HEK293 (cell line): ENCODE measurements around the gene EPN1.

Experiments used
- HOXC10 ChIP-seq: sonication (generic); formaldehyde crosslinking; IDR thresholded peaks from 2 replicates; pipeline ENCODE4 v1.8.1; 2023; ENCODE audit warnings: mild to moderate bottlenecking, missing genetic modification reagents
- IKZF3 ChIP-seq: fragments of 450-650 bp; IDR thresholded peaks from 2 replicates; pipeline ENCODE4 v1.5.0; 2018; ENCODE audit warnings: missing biosample characterization, mild to moderate bottlenecking, missing genetic modification characterization, moderate library complexity
- KLF16 ChIP-seq: fragments of 450-650 bp; formaldehyde crosslinking; IDR thresholded peaks from 2 replicates; pipeline ENCODE4 v1.5.1; 2017; ENCODE audit warnings: missing biosample characterization, missing genetic modification characterization
- KLF8 ChIP-seq: fragments of 450-650 bp; formaldehyde crosslinking; IDR thresholded peaks from 2 replicates; pipeline ENCODE4 v1.5.1; 2016; ENCODE audit warnings: missing biosample characterization, missing genetic modification characterization
- SALL2 ChIP-seq: fragments of 450-650 bp; formaldehyde crosslinking; IDR thresholded peaks from 2 replicates; pipeline ENCODE4 v1.5.0; 2017; ENCODE audit warnings: missing biosample characterization, mild to moderate bottlenecking, missing genetic modification characterization, borderline replicate concordance
- SCRT2 ChIP-seq: fragments of 450-650 bp; formaldehyde crosslinking; IDR thresholded peaks from 2 replicates; pipeline ENCODE4 v1.5.1; 2016; ENCODE audit warnings: missing biosample characterization, missing genetic modification characterization
- ZBTB20 ChIP-seq: fragments of 450-650 bp; formaldehyde crosslinking; IDR thresholded peaks from 2 replicates; pipeline ENCODE4 v1.5.1; 2016; ENCODE audit warnings: missing biosample characterization, missing genetic modification characterization
- ZNF10 ChIP-seq: fragments of 450-650 bp; formaldehyde crosslinking; IDR thresholded peaks from 2 replicates; pipeline ENCODE4 v1.5.1; 2017; ENCODE audit warnings: missing biosample characterization, missing genetic modification characterization
- ZNF16 ChIP-seq: fragments of 450-650 bp; formaldehyde crosslinking; IDR thresholded peaks from 2 replicates; pipeline ENCODE4 v1.5.1; 2016; ENCODE audit warnings: low read depth, missing biosample characterization, missing genetic modification characterization
- ZNF239 ChIP-seq: fragments of 450-650 bp; formaldehyde crosslinking; IDR thresholded peaks from 2 replicates; pipeline ENCODE4 v1.5.1; 2016; ENCODE audit warnings: missing biosample characterization, missing genetic modification characterization
- ZNF426 ChIP-seq: fragments of 450-650 bp; formaldehyde crosslinking; IDR thresholded peaks from 2 replicates; pipeline ENCODE4 v1.5.1; 2017; ENCODE audit warnings: missing biosample characterization, missing genetic modification characterization, mild to moderate bottlenecking, inconsistent platforms, moderate library complexity
- ZNF473 ChIP-seq: fragments of 450-650 bp; formaldehyde crosslinking; IDR thresholded peaks from 2 replicates; pipeline ENCODE4 v1.5.1; 2017; ENCODE audit warnings: missing biosample characterization, missing genetic modification characterization
- ZNF654 ChIP-seq: fragments of 450-650 bp; formaldehyde crosslinking; IDR thresholded peaks from 2 replicates; pipeline ENCODE4 v1.5.1; 2016; ENCODE audit warnings: low read depth, missing biosample characterization, missing genetic modification characterization
- ZNF660 ChIP-seq: fragments of 450-650 bp; IDR thresholded peaks from 2 replicates; pipeline ENCODE4 v1.5.1; 2018; ENCODE audit warnings: missing biosample characterization, mild to moderate bottlenecking, missing genetic modification characterization
- ZNF677 ChIP-seq: fragments of 450-650 bp; IDR thresholded peaks from 2 replicates; pipeline ENCODE4 v1.5.0; 2018; ENCODE audit warnings: missing biosample characterization, mild to moderate bottlenecking, missing genetic modification characterization, moderate library complexity
- ZNF707 ChIP-seq: fragments of 450-650 bp; formaldehyde crosslinking; IDR thresholded peaks from 2 replicates; pipeline ENCODE4 v1.5.1; 2016; ENCODE audit warnings: missing biosample characterization, missing genetic modification characterization
- ZNF76 ChIP-seq: fragments of 450-650 bp; formaldehyde crosslinking; IDR thresholded peaks from 2 replicates; pipeline ENCODE4; 2016; ENCODE audit warnings: low read depth, missing biosample characterization, missing genetic modification characterization, borderline replicate concordance
- TF ChIP-seq, protein P1 (sequence below): fragments of 450-650 bp; formaldehyde crosslinking; IDR thresholded peaks from 2 replicates; pipeline ENCODE4 v1.5.1; 2016; ENCODE audit warnings: missing biosample characterization, missing genetic modification characterization, low read depth
- TF ChIP-seq, protein P2 (sequence below): fragments of 450-650 bp; formaldehyde crosslinking; IDR thresholded peaks from 2 replicates; pipeline ENCODE4 v1.5.1; 2016; ENCODE audit warnings: missing biosample characterization, missing genetic modification characterization
- TF ChIP-seq, protein P3 (sequence below): fragments of 450-650 bp; IDR thresholded peaks from 2 replicates; pipeline ENCODE4 v1.5.1; 2018; ENCODE audit warnings: missing biosample characterization, missing genetic modification characterization
- TF ChIP-seq, protein P4 (sequence below): fragments of 450-650 bp; formaldehyde crosslinking; IDR thresholded peaks from 2 replicates; pipeline ENCODE4 v1.5.1; 2017; ENCODE audit warnings: missing biosample characterization, missing genetic modification characterization
- TF ChIP-seq, protein P5 (sequence below): fragments of 450-650 bp; formaldehyde crosslinking; IDR thresholded peaks from 2 replicates; pipeline ENCODE4 v1.5.1; 2017; ENCODE audit warnings: missing biosample characterization, missing genetic modification characterization
- TF ChIP-seq, protein P6 (sequence below): fragments of 450-650 bp; formaldehyde crosslinking; IDR thresholded peaks from 2 replicates; pipeline ENCODE4 v1.5.1; 2016; ENCODE audit warnings: missing biosample characterization, missing genetic modification characterization
- TF ChIP-seq, protein P7 (sequence below): fragments of 450-650 bp; formaldehyde crosslinking; IDR thresholded peaks from 2 replicates; pipeline ENCODE4 v1.5.1; 2016; ENCODE audit warnings: missing biosample characterization, missing genetic modification characterization, borderline replicate concordance

The EPN1 gene

DNA sequence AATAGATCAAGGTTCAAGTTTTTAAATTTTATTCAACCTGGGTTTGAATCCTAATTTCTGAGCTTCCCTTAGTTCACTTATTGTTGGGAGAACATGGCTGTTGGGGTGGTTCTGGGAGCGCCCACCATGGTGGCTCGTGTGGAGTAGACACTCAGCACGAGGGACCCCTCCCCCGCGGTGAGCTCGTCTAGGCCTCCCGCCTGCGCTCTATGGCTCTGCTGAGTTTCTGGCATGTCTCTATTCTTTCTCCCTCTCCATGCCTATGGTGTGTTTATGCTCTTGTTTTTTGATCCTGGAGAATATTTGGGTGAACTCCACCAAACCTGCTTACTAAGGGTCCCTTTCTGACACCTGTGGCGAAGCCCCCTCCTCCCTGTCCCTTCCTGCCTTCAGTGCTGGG is 1.6 kb upstream of the EPN1 start (continued):
- TF ChIP-seq, protein P1, sequence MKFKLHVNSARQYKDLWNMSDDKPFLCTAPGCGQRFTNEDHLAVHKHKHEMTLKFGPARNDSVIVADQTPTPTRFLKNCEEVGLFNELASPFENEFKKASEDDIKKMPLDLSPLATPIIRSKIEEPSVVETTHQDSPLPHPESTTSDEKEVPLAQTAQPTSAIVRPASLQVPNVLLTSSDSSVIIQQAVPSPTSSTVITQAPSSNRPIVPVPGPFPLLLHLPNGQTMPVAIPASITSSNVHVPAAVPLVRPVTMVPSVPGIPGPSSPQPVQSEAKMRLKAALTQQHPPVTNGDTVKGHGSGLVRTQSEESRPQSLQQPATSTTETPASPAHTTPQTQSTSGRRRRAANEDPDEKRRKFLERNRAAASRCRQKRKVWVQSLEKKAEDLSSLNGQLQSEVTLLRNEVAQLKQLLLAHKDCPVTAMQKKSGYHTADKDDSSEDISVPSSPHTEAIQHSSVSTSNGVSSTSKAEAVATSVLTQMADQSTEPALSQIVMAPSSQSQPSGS (tag by site-specific recombination) = no peak
- TF ChIP-seq KLF16 (no peak), ZNF76 (tag by site-specific recombination) (no peak), ZNF473 (tag by site-specific recombination) (no peak), ZNF677 (tag by site-specific recombination) (no peak), HOXC10 (CRISPR knock-in tag) (no peak), ZBTB20 (tag by site-specific recombination) (no peak), ZNF426 (tag by site-specific recombination) (no peak), KLF8 (peak; percentile 73; the same call in 1 of the 2 replicates), ZNF10 (tag by site-specific recombination) (no peak), SCRT2 (no peak), ZNF654 (tag by site-specific recombination) (no peak), SALL2 (tag by site-specific recombination) (no peak), ZNF707 (no peak), ZNF660 (no peak), ZNF16 (tag by site-specific recombination) (no peak), IKZF3 (tag by site-specific recombination) (no peak), ZNF239 (tag by site-specific recombination) (no peak)
- TF ChIP-seq, protein P2, sequence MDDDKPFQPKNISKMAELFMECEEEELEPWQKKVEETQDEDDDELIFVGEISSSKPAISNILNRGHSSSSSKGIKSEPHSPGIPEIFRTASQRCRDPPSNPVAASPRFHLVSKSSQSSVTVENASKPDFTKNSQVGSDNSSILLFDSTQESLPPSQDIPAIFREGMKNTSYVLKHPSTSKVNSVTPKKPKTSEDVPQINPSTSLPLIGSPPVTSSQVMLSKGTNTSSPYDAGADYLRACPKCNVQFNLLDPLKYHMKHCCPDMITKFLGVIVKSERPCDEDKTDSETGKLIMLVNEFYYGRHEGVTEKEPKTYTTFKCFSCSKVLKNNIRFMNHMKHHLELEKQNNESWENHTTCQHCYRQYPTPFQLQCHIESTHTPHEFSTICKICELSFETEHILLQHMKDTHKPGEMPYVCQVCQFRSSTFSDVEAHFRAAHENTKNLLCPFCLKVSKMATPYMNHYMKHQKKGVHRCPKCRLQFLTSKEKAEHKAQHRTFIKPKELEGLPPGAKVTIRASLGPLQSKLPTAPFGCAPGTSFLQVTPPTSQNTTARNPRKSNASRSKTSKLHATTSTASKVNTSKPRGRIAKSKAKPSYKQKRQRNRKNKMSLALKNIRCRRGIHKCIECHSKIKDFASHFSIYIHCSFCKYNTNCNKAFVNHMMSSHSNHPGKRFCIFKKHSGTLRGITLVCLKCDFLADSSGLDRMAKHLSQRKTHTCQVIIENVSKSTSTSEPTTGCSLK = no peak
- TF ChIP-seq, protein P3, sequence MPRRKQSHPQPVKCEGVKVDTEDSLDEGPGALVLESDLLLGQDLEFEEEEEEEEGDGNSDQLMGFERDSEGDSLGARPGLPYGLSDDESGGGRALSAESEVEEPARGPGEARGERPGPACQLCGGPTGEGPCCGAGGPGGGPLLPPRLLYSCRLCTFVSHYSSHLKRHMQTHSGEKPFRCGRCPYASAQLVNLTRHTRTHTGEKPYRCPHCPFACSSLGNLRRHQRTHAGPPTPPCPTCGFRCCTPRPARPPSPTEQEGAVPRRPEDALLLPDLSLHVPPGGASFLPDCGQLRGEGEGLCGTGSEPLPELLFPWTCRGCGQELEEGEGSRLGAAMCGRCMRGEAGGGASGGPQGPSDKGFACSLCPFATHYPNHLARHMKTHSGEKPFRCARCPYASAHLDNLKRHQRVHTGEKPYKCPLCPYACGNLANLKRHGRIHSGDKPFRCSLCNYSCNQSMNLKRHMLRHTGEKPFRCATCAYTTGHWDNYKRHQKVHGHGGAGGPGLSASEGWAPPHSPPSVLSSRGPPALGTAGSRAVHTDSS (tag by site-specific recombination) = no peak
- TF ChIP-seq, protein P4, sequence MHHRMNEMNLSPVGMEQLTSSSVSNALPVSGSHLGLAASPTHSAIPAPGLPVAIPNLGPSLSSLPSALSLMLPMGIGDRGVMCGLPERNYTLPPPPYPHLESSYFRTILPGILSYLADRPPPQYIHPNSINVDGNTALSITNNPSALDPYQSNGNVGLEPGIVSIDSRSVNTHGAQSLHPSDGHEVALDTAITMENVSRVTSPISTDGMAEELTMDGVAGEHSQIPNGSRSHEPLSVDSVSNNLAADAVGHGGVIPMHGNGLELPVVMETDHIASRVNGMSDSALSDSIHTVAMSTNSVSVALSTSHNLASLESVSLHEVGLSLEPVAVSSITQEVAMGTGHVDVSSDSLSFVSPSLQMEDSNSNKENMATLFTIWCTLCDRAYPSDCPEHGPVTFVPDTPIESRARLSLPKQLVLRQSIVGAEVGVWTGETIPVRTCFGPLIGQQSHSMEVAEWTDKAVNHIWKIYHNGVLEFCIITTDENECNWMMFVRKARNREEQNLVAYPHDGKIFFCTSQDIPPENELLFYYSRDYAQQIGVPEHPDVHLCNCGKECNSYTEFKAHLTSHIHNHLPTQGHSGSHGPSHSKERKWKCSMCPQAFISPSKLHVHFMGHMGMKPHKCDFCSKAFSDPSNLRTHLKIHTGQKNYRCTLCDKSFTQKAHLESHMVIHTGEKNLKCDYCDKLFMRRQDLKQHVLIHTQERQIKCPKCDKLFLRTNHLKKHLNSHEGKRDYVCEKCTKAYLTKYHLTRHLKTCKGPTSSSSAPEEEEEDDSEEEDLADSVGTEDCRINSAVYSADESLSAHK (tag by site-specific recombination) = no peak
- TF ChIP-seq, protein P5, sequence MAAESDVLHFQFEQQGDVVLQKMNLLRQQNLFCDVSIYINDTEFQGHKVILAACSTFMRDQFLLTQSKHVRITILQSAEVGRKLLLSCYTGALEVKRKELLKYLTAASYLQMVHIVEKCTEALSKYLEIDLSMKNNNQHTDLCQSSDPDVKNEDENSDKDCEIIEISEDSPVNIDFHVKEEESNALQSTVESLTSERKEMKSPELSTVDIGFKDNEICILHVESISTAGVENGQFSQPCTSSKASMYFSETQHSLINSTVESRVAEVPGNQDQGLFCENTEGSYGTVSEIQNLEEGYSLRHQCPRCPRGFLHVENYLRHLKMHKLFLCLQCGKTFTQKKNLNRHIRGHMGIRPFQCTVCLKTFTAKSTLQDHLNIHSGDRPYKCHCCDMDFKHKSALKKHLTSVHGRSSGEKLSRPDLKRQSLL = peak; percentile 62
- TF ChIP-seq, protein P6, sequence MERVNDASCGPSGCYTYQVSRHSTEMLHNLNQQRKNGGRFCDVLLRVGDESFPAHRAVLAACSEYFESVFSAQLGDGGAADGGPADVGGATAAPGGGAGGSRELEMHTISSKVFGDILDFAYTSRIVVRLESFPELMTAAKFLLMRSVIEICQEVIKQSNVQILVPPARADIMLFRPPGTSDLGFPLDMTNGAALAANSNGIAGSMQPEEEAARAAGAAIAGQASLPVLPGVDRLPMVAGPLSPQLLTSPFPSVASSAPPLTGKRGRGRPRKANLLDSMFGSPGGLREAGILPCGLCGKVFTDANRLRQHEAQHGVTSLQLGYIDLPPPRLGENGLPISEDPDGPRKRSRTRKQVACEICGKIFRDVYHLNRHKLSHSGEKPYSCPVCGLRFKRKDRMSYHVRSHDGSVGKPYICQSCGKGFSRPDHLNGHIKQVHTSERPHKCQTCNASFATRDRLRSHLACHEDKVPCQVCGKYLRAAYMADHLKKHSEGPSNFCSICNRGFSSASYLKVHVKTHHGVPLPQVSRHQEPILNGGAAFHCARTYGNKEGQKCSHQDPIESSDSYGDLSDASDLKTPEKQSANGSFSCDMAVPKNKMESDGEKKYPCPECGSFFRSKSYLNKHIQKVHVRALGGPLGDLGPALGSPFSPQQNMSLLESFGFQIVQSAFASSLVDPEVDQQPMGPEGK = peak; percentile 46; the same call in 1 of the 2 replicates
- TF ChIP-seq, protein P7, sequence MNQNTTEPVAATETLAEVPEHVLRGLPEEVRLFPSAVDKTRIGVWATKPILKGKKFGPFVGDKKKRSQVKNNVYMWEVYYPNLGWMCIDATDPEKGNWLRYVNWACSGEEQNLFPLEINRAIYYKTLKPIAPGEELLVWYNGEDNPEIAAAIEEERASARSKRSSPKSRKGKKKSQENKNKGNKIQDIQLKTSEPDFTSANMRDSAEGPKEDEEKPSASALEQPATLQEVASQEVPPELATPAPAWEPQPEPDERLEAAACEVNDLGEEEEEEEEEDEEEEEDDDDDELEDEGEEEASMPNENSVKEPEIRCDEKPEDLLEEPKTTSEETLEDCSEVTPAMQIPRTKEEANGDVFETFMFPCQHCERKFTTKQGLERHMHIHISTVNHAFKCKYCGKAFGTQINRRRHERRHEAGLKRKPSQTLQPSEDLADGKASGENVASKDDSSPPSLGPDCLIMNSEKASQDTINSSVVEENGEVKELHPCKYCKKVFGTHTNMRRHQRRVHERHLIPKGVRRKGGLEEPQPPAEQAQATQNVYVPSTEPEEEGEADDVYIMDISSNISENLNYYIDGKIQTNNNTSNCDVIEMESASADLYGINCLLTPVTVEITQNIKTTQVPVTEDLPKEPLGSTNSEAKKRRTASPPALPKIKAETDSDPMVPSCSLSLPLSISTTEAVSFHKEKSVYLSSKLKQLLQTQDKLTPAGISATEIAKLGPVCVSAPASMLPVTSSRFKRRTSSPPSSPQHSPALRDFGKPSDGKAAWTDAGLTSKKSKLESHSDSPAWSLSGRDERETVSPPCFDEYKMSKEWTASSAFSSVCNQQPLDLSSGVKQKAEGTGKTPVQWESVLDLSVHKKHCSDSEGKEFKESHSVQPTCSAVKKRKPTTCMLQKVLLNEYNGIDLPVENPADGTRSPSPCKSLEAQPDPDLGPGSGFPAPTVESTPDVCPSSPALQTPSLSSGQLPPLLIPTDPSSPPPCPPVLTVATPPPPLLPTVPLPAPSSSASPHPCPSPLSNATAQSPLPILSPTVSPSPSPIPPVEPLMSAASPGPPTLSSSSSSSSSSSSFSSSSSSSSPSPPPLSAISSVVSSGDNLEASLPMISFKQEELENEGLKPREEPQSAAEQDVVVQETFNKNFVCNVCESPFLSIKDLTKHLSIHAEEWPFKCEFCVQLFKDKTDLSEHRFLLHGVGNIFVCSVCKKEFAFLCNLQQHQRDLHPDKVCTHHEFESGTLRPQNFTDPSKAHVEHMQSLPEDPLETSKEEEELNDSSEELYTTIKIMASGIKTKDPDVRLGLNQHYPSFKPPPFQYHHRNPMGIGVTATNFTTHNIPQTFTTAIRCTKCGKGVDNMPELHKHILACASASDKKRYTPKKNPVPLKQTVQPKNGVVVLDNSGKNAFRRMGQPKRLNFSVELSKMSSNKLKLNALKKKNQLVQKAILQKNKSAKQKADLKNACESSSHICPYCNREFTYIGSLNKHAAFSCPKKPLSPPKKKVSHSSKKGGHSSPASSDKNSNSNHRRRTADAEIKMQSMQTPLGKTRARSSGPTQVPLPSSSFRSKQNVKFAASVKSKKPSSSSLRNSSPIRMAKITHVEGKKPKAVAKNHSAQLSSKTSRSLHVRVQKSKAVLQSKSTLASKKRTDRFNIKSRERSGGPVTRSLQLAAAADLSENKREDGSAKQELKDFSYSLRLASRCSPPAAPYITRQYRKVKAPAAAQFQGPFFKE (tag by site-specific recombination) = no peak
